Liver (tissue), 9 donors: ENCODE results near the gene ABCA4. TPM values are rescaled to one million over a fixed set of nuclear protein-coding genes. Genes with fewer than 3 reads are reported as not detected.

Source experiments
- DNase-seq: peaks from one replicate; pipeline ENCODE4 v3.0.0-alpha.2; 2017; ENCODE audit warnings: low spot score
- H3K27ac ChIP-seq, 2 donors: one replicate each; pipeline ENCODE4 v1.7.0; 2013; ENCODE audit warnings: inconsistent platforms in 2 of 2, low read length in 2 of 2, control low read depth in 1 of 2, low read depth in 1 of 2, mild to moderate bottlenecking in 1 of 2
- H3K27me3 ChIP-seq, 4 donors: one replicate each; pipeline versions ENCODE4 v1.6.1 to v1.7.0; 2013; ENCODE audit warnings: low read length in 3 of 4, inconsistent platforms in 1 of 4, mild to moderate bottlenecking in 1 of 4, moderate library complexity in 1 of 4; ENCODE audit not compliant: control insufficient read depth in 4 of 4, insufficient read depth in 4 of 4
- H3K36me3 ChIP-seq, 4 donors: one replicate each; pipeline versions ENCODE4 v1.6.1 to v1.7.0; 2013; ENCODE audit warnings: low read length in 3 of 4, mild to moderate bottlenecking in 3 of 4, low read depth in 1 of 4, moderate library complexity in 1 of 4; ENCODE audit not compliant: control insufficient read depth in 4 of 4, insufficient read depth in 3 of 4
- H3K4me1 ChIP-seq, 4 donors: one replicate each; pipeline versions ENCODE4 v1.6.1 to v1.7.0; 2013; ENCODE audit warnings: low read length in 3 of 4, mild to moderate bottlenecking in 3 of 4, moderate library complexity in 1 of 4; ENCODE audit not compliant: control insufficient read depth in 4 of 4, insufficient read depth in 4 of 4
- H3K4me3 ChIP-seq, 3 donors: one replicate each; pipeline versions ENCODE4 v1.6.1 to v1.7.0; 2013; ENCODE audit warnings: low read length in 3 of 3, control low read depth in 1 of 3, low read depth in 1 of 3, mild to moderate bottlenecking in 1 of 3
- H3K9ac ChIP-seq, 2 donors: one replicate each; pipeline ENCODE4 v1.7.0; 2013; ENCODE audit warnings: low read length in 2 of 2, mild to moderate bottlenecking in 2 of 2, moderate library complexity in 2 of 2, control low read depth in 1 of 2, low read depth in 1 of 2
- H3K9me3 ChIP-seq, 4 donors: one replicate each; pipeline versions ENCODE4 v1.6.1 to v1.7.0; 2013; ENCODE audit warnings: low read length in 3 of 4; ENCODE audit not compliant: control insufficient read depth in 4 of 4
- EGR1 ChIP-seq, 2 donors: IDR thresholded peaks; 2 replicates each; pipeline ENCODE4 v1.6.1; 2016 to 2018; ENCODE audit warnings: antibody characterized with exemption in 2 of 2, low read depth in 2 of 2
- FOXA1 ChIP-seq: IDR thresholded peaks from 2 replicates; pipeline ENCODE4 v1.6.1; 2016; ENCODE audit warnings: antibody characterized with exemption
- GABPA ChIP-seq, 2 donors: IDR thresholded peaks in 1 of 2; conservative IDR thresholded peaks in 1 of 2; 2 replicates each; pipeline ENCODE4 v1.6.1; 2016; ENCODE audit warnings: antibody characterized with exemption in 2 of 2, mild to moderate bottlenecking in 1 of 2, moderate library complexity in 1 of 2
- HNF4G ChIP-seq: IDR thresholded peaks from 2 replicates; pipeline ENCODE4 v1.6.1; 2016; ENCODE audit warnings: antibody characterized with exemption
- JUND ChIP-seq, 2 donors: IDR thresholded peaks; 2 replicates each; pipeline ENCODE4 v1.6.1; 2016; ENCODE audit warnings: antibody characterized with exemption in 2 of 2
- RAD21 ChIP-seq, 2 donors: IDR thresholded peaks; 2 replicates each; pipeline ENCODE4 v1.6.1; 2016; ENCODE audit warnings: antibody characterized with exemption in 2 of 2, mild to moderate bottlenecking in 2 of 2
- RXRA ChIP-seq, 2 donors: IDR thresholded peaks; 2 replicates each; pipeline ENCODE4 v1.6.1; 2017 to 2018; ENCODE audit warnings: antibody characterized with exemption in 2 of 2, mild to moderate bottlenecking in 1 of 2
- SP1 ChIP-seq: IDR thresholded peaks from 2 replicates; pipeline ENCODE4 v1.6.1; 2018; ENCODE audit warnings: antibody characterized with exemption, mild to moderate bottlenecking
- TAF1 ChIP-seq: conservative IDR thresholded peaks from 2 replicates; pipeline ENCODE4 v1.6.1; 2016; ENCODE audit warnings: antibody characterized with exemption, mild to moderate bottlenecking
- YY1 ChIP-seq: IDR thresholded peaks from 2 replicates; pipeline ENCODE4 v1.6.1; 2016; ENCODE audit warnings: antibody characterized with exemption, mild to moderate bottlenecking
- WGBS: extraction: QIAGEN DNeasy Blood & Tissue Kit; methylation state at CpG from one replicate; pipeline ENCODE4 v1.1.7; 2013; 5-methylcytosine and 5-hydroxymethylcytosine counted together
- polyA plus RNA-seq, 2 donors: library from polyadenylated mRNA; stranded (reverse) in 1 of 2; unstranded in 1 of 2; fragments of 200-250 nt in 1 of 2; fragments of >200 nt in 1 of 2; fragmentation: Nextera tagmentation in 1 of 2; extraction: Ambion mirVana in 1 of 2; gene quantifications; one replicate each; pipeline versions ENCODE4 v1.2.1 to v1.2.3, GENCODE V29; 2013 to 2015
- total RNA-seq, 2 donors: library from RNA; depleted of rRNA; stranded (reverse); fragments of >200 nt; gene quantifications; one replicate each; pipeline ENCODE4 v1.2.3, GENCODE V29; 2014
- TF ChIP-seq, protein P1 (sequence below): IDR thresholded peaks from 2 replicates; pipeline ENCODE4 v1.6.1; 2016; ENCODE audit warnings: antibody characterized with exemption
- TF ChIP-seq, protein P2 (sequence below): IDR thresholded peaks from 2 replicates; pipeline ENCODE4 v1.6.1; 2016; ENCODE audit warnings: antibody characterized with exemption, mild to moderate bottlenecking
- TF ChIP-seq, protein P3 (sequence below): IDR thresholded peaks from 2 replicates; pipeline ENCODE4 v1.6.1; 2016; ENCODE audit warnings: antibody characterized with exemption
- TF ChIP-seq, protein P4 (sequence below): fragments of 150-350 bp; IDR thresholded peaks from 2 replicates; pipeline ENCODE4 v1.5.1; 2017; ENCODE audit warnings: improper control_type of control experiment, low read depth, low read length; ENCODE audit not compliant: missing input control
- donor health status: healthy.
- donor health status: healthy.
- donor health status: healthy.
- donor health status: healthy.
- donor health status: healthy.

The ABCA4 gene
- total and polyA plus RNA-seq, 4 donors = 0.19 to 1.5 (median 0.38) TPM

DNA sequence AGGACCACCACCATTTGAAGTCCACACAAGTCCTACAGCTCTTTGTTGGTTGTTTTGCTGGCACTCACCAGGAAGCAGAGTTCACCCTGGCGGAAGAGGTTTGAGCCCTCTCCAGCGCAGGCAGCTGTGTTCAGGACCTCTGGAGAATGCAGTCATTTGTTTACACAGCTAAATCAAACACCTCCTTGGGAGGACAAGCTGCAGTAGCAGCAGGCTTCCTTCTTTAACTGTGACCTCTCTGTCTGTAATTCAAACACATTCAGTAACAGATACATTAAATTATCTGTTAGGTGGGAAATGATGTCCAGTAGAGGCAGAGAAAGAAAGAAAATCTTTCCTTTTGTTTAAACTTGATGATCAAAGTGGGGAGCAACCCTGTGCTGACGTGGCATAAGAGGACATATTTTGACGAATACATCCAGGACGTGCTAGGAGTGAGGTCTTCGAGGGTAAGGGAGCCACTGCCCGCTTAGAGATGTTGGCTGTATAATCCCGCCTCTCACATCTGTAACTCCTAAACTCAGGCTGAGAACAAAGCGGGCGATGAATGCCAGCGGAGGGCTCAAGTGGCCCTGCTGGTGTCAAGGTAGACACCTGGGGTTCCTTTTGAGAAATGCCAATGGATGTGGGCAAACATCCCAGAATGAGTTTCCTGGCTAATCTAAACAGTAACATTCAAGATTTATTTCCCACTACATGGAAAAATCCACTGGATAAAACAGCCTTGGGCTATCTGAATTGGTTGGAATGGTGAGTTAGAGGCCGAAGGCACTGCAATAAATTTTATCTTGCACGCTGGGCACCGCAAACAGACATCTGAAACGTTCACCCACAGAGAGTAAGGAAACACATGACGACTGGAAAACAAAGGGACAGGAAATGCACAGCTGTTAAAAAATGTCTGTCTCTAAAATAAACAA is 51.7 kb downstream of the ABCA4 start:
- peaks cover 0 to 8% (median 0%) of the 10 kb centered on the region in 4 donors for H3K4me1 ChIP-seq
- DNase-seq = no peak
- 67% methylated on average over 16 of the region's 16 CpGs for WGBS
- no peak overlapping the region for H3K4me3 ChIP-seq
- H3K27me3 ChIP-seq = no peaks in the 10 kb centered on the region
- H3K36me3 ChIP-seq = no peaks in the 10 kb centered on the region
- no peaks in the 10 kb centered on the region for H3K9me3 ChIP-seq
- H3K9ac ChIP-seq = no peak overlapping the region
- TF ChIP-seq, protein P1, sequence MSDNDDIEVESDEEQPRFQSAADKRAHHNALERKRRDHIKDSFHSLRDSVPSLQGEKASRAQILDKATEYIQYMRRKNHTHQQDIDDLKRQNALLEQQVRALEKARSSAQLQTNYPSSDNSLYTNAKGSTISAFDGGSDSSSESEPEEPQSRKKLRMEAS = no peak
- TF ChIP-seq, protein P2, sequence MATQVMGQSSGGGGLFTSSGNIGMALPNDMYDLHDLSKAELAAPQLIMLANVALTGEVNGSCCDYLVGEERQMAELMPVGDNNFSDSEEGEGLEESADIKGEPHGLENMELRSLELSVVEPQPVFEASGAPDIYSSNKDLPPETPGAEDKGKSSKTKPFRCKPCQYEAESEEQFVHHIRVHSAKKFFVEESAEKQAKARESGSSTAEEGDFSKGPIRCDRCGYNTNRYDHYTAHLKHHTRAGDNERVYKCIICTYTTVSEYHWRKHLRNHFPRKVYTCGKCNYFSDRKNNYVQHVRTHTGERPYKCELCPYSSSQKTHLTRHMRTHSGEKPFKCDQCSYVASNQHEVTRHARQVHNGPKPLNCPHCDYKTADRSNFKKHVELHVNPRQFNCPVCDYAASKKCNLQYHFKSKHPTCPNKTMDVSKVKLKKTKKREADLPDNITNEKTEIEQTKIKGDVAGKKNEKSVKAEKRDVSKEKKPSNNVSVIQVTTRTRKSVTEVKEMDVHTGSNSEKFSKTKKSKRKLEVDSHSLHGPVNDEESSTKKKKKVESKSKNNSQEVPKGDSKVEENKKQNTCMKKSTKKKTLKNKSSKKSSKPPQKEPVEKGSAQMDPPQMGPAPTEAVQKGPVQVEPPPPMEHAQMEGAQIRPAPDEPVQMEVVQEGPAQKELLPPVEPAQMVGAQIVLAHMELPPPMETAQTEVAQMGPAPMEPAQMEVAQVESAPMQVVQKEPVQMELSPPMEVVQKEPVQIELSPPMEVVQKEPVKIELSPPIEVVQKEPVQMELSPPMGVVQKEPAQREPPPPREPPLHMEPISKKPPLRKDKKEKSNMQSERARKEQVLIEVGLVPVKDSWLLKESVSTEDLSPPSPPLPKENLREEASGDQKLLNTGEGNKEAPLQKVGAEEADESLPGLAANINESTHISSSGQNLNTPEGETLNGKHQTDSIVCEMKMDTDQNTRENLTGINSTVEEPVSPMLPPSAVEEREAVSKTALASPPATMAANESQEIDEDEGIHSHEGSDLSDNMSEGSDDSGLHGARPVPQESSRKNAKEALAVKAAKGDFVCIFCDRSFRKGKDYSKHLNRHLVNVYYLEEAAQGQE = no peak
- TF ChIP-seq EGR1 (IDR thresholded peaks at IDR 0.05; ENCODE audit: low read depth in 2 of 2) (no peak), GABPA (IDR thresholded peaks at IDR 0.05 in 1 of 2, conservative IDR thresholded peaks at IDR 0.05 in 1 of 2) (no peak), RAD21 (IDR thresholded peaks at IDR 0.05) (peak in 1 of 2 donors; percentile 30), SP1 (no peak), FOXA1 (no peak)
- H3K27ac ChIP-seq = peak overlapping the region; percentile 48 to 70

DNA sequence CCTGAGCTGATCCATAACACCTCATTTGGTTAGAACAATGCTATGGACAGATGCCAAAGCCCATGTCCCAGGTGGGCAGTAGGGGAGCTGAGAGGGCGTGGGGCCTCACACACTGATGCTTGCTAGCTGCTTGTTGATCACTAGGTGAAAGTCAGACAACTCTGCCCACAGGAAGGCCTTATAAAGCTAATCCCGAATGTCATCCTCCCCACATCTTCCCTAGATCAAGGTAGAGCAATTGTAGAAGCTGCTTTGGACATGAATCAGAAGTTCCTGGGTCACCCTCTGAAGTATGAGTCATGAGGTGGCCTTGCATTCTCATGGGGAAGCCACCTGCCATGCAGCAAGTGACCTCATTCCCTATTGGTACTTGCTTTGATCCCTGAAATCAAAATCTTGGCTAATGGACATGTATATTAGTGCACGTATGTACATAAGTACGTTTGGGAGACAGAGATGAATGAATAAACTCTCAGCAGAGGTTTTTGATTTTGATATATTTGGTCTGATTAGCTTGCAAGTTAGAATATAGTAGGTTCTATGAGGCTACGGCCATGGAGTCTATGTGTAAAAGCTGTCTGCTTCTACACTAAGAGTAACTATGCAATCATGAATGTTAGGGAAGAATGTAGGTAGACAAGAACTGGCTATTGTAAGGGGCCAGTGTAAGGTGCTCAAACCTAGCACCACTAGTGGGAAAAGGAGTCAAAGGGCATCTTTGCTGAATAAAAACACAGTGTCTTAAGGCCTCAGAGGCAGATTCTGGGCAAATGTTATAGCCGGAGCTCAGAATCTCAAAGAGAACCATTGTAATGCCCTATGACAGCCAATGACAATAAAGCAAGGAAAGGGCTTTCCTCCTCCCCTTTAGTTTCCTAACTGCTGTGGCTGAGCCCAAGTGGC is 52.6 kb downstream of the ABCA4 start:
- peak overlapping the region; percentile 48 to 70 for H3K27ac ChIP-seq
- TF ChIP-seq EGR1 (IDR thresholded peaks at IDR 0.05; ENCODE audit: low read depth in 2 of 2) = no peak
- no peak for TF ChIP-seq RAD21 (IDR thresholded peaks at IDR 0.05)
- TF ChIP-seq JUND (IDR thresholded peaks at IDR 0.05) = no peak
- no peak for TF ChIP-seq TAF1
- no peak for TF ChIP-seq RXRA (IDR thresholded peaks at IDR 0.05)
- TF ChIP-seq, protein P3, sequence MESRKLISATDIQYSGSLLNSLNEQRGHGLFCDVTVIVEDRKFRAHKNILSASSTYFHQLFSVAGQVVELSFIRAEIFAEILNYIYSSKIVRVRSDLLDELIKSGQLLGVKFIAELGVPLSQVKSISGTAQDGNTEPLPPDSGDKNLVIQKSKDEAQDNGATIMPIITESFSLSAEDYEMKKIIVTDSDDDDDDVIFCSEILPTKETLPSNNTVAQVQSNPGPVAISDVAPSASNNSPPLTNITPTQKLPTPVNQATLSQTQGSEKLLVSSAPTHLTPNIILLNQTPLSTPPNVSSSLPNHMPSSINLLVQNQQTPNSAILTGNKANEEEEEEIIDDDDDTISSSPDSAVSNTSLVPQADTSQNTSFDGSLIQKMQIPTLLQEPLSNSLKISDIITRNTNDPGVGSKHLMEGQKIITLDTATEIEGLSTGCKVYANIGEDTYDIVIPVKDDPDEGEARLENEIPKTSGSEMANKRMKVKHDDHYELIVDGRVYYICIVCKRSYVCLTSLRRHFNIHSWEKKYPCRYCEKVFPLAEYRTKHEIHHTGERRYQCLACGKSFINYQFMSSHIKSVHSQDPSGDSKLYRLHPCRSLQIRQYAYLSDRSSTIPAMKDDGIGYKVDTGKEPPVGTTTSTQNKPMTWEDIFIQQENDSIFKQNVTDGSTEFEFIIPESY = no peak
- no peak for TF ChIP-seq YY1
- TF ChIP-seq, protein P4, sequence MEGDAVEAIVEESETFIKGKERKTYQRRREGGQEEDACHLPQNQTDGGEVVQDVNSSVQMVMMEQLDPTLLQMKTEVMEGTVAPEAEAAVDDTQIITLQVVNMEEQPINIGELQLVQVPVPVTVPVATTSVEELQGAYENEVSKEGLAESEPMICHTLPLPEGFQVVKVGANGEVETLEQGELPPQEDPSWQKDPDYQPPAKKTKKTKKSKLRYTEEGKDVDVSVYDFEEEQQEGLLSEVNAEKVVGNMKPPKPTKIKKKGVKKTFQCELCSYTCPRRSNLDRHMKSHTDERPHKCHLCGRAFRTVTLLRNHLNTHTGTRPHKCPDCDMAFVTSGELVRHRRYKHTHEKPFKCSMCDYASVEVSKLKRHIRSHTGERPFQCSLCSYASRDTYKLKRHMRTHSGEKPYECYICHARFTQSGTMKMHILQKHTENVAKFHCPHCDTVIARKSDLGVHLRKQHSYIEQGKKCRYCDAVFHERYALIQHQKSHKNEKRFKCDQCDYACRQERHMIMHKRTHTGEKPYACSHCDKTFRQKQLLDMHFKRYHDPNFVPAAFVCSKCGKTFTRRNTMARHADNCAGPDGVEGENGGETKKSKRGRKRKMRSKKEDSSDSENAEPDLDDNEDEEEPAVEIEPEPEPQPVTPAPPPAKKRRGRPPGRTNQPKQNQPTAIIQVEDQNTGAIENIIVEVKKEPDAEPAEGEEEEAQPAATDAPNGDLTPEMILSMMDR = no peak
- TF ChIP-seq SP1 = no peak
- no peak for TF ChIP-seq HNF4G
- DNase-seq = no peak
- H3K4me1 ChIP-seq = peaks cover 0 to 8% (median 0%) of the 10 kb centered on the region in 4 donors
- WGBS = 90% methylated on average over 6 of the region's 6 CpGs
- no peaks in the 10 kb centered on the region for H3K27me3 ChIP-seq
- H3K36me3 ChIP-seq = no peaks in the 10 kb centered on the region
- H3K9me3 ChIP-seq = no peaks in the 10 kb centered on the region
- H3K9ac ChIP-seq = no peak overlapping the region
- no peak overlapping the region for H3K4me3 ChIP-seq
